ENCODE measurements around the gene OR2T11.
"Not testable (repeated sequence)": the region's sequence is repeated elsewhere in the genome, so short reads cannot be mapped to it uniquely, and the experiment has no call there.

Gene OR2T11, protein sequence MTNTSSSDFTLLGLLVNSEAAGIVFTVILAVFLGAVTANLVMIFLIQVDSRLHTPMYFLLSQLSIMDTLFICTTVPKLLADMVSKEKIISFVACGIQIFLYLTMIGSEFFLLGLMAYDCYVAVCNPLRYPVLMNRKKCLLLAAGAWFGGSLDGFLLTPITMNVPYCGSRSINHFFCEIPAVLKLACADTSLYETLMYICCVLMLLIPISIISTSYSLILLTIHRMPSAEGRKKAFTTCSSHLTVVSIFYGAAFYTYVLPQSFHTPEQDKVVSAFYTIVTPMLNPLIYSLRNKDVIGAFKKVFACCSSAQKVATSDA

DNA sequence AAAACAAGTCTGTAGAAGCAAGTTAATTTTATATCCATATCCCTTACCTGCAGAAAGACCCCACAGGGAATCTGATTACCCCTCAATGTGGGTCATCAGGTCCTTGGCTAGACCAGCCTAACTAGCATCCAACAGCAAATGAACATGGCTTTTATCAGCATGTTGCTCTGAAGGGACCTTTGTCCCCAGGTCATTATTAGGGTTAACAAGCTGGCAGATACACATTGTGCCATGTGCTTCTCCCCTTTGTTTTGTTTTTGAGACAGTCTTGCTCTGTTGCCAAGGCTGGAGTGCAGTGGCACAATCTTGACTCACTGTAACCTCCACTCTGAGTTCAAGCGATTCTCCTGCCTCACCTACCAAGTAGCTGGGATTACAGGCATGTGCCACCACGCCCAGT lies at the start of gene OR2T11:
TSS of gene OR2T11 (minus strand) at position 101 of the 400 bp plus-strand sequence. CDS start 7,963 bp downstream, outside the sequence.
- not testable (repeated sequence) for H3K4me3 Mint-ChIP-seq, H3K9me3 Mint-ChIP-seq, H3K4me1 Mint-ChIP-seq, H3K27ac Mint-ChIP-seq, H3K36me3 Mint-ChIP-seq, H3K27me3 Mint-ChIP-seq

DNA sequence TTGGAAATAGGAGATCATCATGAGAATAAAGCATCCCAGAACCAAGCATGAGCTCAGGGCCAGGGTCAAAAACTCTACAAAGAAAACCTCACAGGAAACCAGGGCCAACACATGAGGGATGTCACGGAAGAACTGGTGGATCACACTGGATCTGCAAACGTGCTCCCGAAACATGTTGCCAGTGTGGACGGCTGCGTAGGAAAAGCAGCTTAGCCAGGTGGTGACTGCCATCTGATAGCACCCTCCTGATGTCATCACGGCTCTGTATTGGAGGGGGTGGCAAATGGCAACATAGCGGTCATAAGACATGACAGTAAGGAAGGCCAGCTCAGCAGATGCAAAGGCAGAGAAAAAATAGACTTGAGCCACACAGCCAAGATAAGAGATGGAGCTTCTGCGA lies 46.8 kb upstream of the OR2T11 start:
- Mint-ChIP-seq H3K4me3 (no peak overlapping the region), H3K27me3 (peaks cover 9% of the 10 kb centered on the region), H3K9me3 (no peaks in the 10 kb centered on the region), H3K4me1 (peaks cover 1% of the 10 kb centered on the region), H3K27ac (no peak overlapping the region), H3K36me3 (peaks cover 1% of the 10 kb centered on the region)

DNA sequence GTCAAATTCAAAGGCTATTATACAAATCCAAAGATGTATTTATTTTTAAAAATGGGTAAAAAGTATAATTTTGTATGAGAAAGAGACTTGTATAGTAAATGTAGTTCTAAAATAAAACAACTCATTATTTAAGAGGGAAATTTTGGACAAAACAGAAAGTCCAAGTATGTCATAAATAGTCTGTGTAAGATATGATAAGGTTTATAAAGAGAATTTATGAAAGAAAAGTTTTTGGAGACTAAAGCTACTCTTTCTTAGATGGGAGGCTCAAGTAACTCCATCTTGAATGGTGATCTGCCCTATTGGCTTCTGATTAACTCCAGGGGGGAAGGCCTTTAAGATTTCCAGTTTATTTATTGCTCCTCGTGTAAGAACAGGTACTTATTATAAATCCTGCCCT lies 35.1 kb upstream of the OR2T11 start:
- no peak overlapping the region for H3K4me3 Mint-ChIP-seq

DNA sequence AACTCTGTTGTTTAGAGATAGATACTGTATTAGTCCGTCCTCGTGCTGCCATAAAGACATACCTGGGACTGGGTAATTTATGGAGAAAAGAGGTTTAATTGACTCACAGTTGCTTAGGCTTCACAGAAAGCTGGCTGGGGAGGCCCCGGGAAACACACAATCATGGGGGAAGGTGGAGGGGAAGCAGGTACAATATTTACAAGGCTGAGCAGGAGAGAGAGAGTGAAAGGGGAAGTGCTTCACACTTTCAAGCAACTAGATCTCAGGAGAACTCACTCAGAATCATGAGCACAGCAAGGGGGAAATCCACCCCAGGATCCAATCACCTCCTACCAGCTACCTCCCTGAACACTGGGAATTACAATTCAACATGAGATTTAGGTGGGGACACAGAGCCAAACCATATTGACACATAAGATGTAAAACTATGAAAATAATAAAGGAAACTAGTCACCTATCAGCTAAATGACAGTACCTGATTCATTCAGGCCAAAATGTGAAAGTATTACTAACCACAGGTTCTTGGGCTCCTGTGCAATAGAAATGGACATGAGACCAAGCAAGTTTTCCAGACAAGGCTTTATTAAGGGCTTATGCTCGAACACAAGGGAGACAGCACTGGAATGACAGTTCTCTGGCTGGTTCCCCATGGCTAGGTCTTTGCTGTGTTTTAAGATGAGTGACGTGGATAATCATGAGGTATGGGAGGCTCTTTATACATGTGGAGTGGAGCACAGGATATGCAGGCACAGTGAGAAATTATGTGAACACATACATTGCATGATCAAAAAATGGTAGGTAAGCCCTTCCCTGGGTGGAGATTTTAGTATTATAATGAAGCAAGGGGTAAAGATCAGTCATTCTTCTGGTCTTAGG lies 28.8 kb upstream of the OR2T11 start:
- H3K36me3 Mint-ChIP-seq, H3K4me3 Mint-ChIP-seq, H3K4me1 Mint-ChIP-seq, H3K27ac Mint-ChIP-seq, H3K27me3 Mint-ChIP-seq, H3K9me3 Mint-ChIP-seq: not testable (repeated sequence)

More for the DNA sequence above, 35.1 kb upstream of the OR2T11 start:
- Mint-ChIP-seq H3K9me3 (no peaks in the 10 kb centered on the region), H3K27ac (no peak overlapping the region), H3K36me3 (no peaks in the 10 kb centered on the region), H3K4me1 (no peaks in the 10 kb centered on the region), H3K27me3 (no peaks in the 10 kb centered on the region)

DNA sequence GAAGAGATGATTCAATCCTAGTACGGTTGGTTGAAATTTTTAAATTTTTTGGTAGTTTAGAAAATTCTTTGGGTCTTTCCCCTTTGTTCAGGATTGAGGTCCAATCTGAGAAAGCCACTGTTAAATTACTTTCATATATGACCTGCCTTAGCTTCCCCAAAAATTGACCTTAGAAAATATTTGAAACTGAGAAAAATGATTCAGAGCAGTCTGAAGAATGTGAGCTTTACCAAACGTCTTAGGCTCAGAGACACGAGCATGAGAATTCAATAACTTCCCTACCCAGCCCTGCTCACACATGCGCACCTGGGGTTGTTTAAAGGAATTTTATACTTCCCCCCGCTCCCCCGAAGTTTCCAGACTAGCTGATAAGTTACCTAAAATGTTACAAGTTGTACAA lies 21.9 kb upstream of the OR2T11 start:
- H3K9me3 Mint-ChIP-seq, H3K27ac Mint-ChIP-seq, H3K4me1 Mint-ChIP-seq, H3K4me3 Mint-ChIP-seq, H3K36me3 Mint-ChIP-seq, H3K27me3 Mint-ChIP-seq: not testable (repeated sequence)

DNA sequence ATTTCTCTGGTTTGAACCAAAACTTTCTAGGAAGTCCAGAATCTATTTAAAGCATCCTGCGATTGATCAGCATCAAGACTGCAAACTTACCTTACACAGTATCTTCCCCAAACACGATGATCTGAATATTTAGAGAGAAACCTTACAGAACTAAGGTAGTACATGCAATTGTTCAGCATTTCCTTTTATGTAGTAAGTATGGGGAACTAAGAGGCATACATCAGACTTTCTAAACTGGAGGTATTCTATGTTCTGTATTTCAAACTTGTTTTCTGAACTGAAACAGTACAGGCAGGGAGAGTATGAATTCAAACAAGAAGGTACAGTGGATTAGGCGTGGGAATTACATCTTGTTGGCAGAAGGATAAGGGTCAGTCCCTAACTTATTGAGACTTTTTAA lies 20.5 kb upstream of the OR2T11 start, which contains the start of gene OR2T27:
TSS of gene OR2T27 (minus strand) at position 175 of the 400 bp plus-strand sequence. CDS start 4,644 bp downstream, outside the sequence.
- not testable (repeated sequence) for H3K27ac Mint-ChIP-seq, H3K36me3 Mint-ChIP-seq, H3K4me1 Mint-ChIP-seq, H3K9me3 Mint-ChIP-seq, H3K4me3 Mint-ChIP-seq, H3K27me3 Mint-ChIP-seq

DNA sequence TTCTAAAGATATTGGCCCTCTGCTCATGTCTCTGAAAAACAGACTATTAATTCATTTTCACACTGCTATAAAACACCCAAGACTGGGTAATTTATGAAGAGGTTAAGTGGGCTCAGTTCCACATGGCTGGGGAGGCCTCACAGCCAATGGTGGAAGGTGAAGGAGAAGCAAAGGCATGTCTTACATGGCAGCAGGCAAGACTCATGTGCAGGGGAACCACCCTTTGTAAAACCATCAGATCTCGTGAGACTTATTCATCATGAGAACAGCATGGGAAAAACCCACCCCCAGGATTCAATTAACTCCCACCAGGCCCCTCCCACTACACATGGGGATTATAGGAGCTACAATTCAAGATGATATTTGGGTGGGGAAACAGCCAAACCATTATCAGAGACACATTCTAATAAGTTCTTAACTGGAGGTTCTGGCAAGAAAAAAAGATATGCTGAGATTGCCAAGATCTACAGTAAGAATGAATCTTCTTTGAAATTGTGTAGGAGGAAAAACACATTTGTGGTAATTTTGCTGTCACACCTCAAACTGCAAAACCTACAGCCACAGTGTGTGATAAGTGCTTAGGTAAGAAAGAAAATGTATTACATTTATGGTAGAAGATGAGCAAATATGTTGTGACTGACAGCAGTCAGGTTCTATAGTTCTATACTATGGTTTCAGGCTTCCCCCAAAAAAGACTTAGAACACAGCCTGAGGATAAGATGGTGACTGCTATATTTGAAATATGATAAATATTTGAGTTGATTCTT lies 14.1 kb upstream of the OR2T11 start:
- not testable (repeated sequence) for H3K4me1 Mint-ChIP-seq, H3K9me3 Mint-ChIP-seq

DNA sequence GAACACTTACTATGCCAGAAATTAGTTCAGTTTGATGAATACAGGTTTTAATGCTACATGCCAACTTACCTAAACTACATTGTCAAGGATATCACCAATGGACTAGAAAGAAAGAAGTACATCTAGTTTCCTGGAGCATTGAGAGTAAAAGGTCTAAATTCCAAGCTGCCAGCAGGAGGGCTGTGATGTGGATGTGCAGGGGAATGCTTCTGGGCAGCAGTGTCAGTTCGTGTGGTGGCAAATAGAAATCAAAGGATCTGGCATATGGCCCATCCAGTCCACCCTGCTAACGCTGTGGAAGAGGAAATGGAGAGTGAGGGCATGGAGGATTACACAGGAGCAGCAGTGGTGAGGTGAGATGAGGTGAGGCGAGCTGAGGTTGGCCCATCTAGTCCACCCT lies 10.3 kb upstream of the OR2T11 start, which contains the start of gene OR2T35:
TSS of gene OR2T35 (minus strand) at position 101 of the 400 bp plus-strand sequence. CDS start 6,020 bp downstream, outside the sequence.
- not testable (repeated sequence) for H3K27ac Mint-ChIP-seq, H3K4me1 Mint-ChIP-seq, H3K36me3 Mint-ChIP-seq, H3K27me3 Mint-ChIP-seq, H3K4me3 Mint-ChIP-seq, H3K9me3 Mint-ChIP-seq

More for the DNA sequence above, 14.1 kb upstream of the OR2T11 start:
- not testable (repeated sequence) for H3K36me3 Mint-ChIP-seq, H3K4me3 Mint-ChIP-seq, H3K27me3 Mint-ChIP-seq, H3K27ac Mint-ChIP-seq

DNA sequence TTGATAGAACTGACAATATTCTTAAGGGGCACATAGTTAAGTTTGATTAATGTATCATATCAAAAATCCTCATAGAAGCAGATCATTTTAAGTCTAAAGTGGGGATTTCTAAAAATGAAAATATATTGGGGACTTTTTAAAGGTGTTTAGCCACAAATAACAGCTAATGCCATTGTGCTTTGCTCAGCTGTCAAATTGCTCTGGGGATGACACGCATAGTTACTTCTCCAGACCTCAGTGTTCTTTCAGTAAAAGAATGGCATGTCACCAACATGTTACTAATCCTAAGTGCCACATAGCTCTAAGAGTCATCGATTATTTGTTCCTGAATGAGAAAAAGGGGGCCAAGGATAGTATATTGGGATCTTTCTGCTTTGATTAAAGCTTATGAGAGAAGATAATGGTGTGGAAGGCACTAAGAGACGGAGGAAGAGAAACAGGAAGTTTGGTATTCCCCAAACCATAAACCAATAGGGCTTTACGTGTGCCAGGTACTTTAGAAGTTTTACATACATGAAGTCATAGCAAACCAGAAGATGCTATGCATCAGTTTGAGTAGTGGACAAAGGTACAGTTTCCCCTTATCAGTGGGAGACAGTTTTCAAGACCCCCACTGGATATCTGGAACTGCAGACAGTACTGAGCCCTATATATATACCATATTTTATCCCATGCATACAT lies 8.2 kb upstream of the OR2T11 start:
- not testable (repeated sequence) for H3K27me3 Mint-ChIP-seq, H3K9me3 Mint-ChIP-seq, H3K4me1 Mint-ChIP-seq, H3K36me3 Mint-ChIP-seq, H3K27ac Mint-ChIP-seq, H3K4me3 Mint-ChIP-seq

DNA sequence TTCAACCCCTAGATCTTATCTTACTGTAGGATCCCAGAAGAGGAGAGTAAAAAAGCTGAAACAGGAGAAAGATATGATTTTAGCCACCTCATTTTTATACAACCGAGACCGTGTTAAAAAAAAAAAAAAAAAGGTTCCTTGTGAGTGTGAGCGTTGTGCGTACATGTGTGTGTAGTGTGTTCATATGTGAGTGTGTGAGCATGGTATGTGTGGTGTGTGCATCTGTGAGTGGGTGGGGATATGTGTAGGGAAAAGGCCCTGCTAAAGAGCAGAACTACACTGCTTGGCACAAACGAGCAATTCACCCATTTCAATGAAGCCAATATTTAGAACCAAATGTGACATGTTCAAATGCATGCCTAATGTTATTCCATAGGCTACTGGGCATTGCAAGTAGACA lies 6.7 kb upstream of the OR2T11 start:
- not testable (repeated sequence) for H3K36me3 Mint-ChIP-seq, H3K27me3 Mint-ChIP-seq, H3K27ac Mint-ChIP-seq, H3K4me3 Mint-ChIP-seq, H3K9me3 Mint-ChIP-seq, H3K4me1 Mint-ChIP-seq

DNA sequence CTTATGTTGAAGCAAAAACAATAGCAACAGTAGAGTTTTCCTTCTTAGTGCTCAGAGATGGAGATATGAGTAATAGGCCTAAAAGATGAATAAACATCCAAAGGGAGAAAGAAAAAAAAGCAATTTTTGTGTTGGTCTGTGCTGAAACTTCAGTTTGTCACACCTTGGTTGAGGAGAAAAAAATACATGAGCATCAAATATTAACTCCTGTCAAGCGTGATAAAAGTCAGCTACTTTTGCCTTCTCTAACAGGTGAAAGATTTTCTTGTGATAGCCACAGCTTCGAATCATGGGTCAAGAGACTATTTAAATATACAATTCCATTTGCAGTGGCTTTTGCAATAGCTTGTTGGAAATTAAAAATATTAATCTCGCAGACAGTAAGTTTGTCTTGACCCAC lies 6.0 kb upstream of the OR2T11 start:
- not testable (repeated sequence) for H3K9me3 Mint-ChIP-seq, H3K4me1 Mint-ChIP-seq, H3K27me3 Mint-ChIP-seq, H3K4me3 Mint-ChIP-seq, H3K27ac Mint-ChIP-seq, H3K36me3 Mint-ChIP-seq

DNA sequence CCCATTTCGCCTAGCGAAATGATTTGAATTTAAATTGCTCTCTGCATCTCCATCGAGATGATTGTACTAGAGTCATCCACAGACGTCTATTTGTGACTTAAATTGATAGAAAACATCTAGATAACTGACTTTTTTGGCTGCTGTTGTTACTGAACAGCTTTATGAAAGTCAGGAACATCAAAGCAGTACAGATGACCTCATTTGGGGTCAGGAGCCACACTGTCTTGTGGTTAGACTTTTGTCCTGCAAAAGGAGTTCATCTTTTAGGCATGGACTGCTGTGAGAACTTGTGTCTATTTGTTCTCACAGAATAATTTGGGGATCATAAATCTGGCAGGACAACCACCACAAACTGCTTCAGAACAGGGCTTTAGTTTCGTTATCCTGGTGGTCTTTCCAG lies 4.8 kb upstream of the OR2T11 start:
- H3K4me3 Mint-ChIP-seq, H3K36me3 Mint-ChIP-seq, H3K27ac Mint-ChIP-seq, H3K9me3 Mint-ChIP-seq, H3K4me1 Mint-ChIP-seq, H3K27me3 Mint-ChIP-seq: not testable (repeated sequence)

DNA sequence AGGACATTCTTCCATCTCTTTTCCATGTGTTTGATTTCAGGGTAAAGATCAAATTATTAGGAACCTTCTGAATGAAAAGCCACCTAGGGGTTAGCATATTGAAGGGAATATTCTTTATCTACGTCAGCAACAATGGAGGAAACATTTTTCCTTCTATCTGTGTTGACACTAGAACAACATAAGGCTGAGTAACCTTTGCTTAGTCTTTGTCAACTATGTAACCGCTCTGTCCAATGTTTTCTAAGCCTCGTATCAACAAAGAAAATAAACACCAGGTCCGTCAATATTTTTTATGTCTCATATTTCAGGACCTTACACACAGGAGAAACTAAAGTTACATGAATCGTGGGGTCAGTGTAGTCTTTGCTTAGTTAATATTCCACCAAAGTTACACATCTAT lies 1.7 kb upstream of the OR2T11 start:
- H3K4me1 Mint-ChIP-seq, H3K36me3 Mint-ChIP-seq, H3K9me3 Mint-ChIP-seq, H3K27me3 Mint-ChIP-seq, H3K4me3 Mint-ChIP-seq, H3K27ac Mint-ChIP-seq: not testable (repeated sequence)

DNA sequence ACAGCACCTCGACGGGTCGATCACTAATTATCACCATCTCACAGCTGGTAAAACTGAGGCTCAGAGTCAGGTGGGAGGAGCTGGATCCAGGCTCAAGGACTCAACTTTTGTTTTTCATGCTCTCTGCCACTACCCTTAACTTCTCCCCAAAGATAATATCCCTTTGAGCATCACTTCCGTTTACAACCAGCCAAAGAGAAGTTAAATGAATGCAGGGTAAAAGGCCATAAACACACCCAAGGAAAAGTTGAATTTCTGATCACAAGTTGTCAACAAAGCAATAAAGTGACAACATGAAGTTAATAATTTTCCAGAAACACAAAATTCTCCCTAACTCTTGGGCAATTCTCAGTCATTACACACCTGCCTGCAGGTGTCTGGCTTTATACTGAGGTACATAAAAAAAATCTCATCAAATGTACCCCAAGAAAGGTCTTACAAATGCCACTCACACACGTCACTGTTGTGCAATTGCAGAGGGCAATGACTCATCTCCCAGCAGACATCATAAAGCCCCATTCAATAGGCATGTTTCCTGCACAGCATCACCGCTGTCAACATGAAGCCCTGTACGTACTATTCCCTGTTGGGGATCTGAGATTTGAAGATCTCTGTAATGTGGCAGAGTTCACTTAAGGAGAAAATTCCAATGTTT lies 3.4 kb downstream of the OR2T11 start:
- Mint-ChIP-seq H3K36me3 (no peaks in the 10 kb centered on the region), H3K27ac (no peak overlapping the region), H3K4me3 (no peak overlapping the region), H3K27me3 (no peaks in the 10 kb centered on the region), H3K4me1 (no peaks in the 10 kb centered on the region), H3K9me3 (no peaks in the 10 kb centered on the region)

DNA sequence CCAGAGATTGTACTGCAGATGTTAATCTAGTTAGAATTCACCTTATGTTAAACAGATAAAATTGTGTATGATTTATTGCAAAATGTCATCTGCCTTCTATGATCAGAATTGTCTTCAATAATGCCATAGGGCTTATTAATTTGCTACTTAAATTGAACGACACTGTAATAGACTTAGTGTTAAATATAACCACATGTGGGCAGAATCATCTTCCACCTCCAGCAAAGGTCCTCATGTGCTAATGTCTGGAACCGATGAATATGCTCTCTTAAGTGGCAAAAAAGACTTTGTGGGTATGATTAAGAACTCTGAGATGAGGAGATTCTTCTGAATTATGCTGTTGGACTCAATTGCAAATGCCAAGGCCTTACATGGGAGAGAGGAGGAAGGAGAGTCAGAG lies 4.3 kb downstream of the OR2T11 start:
- no peaks in the 10 kb centered on the region for H3K4me1 Mint-ChIP-seq
- no peak overlapping the region for H3K4me3 Mint-ChIP-seq
- no peaks in the 10 kb centered on the region for H3K9me3 Mint-ChIP-seq
- no peaks in the 10 kb centered on the region for H3K27me3 Mint-ChIP-seq
- H3K36me3 Mint-ChIP-seq, result no peaks in the 10 kb centered on the region
- peak overlapping the region; percentile 4 for H3K27ac Mint-ChIP-seq
